K562 (cell line): Measurements from ENCODE around the gene TECPR2. TPM values are rescaled to one million over a fixed set of nuclear protein-coding genes. Genes with fewer than 3 reads are reported as not detected.
A peak's percentile ranks its signal among the peaks of the same experiment; 100 is the strongest.

Experiments used
- CHD2 ChIP-seq: IDR thresholded peaks from 2 replicates; pipeline ENCODE4 v1.6.1; 2011; ENCODE audit warnings: low read depth, low read length
- FOSL1 ChIP-seq: fragments of 200-800 bp; sonication (Bioruptor generic); conservative IDR thresholded peaks from 2 replicates; pipeline ENCODE4 v1.6.1; 2016; ENCODE audit warnings: missing genetic modification characterization, missing compliant biosample characterization
- HDAC3 ChIP-seq: fragments of 450-650 bp; IDR thresholded peaks from 2 replicates; pipeline ENCODE4 v1.6.1; 2018; ENCODE audit warnings: borderline replicate concordance, mild to moderate bottlenecking, moderate library complexity; ENCODE audit not compliant: partially characterized antibody
- IRF9 ChIP-seq: fragments of 450-650 bp; IDR thresholded peaks from 2 replicates; pipeline ENCODE4 v1.6.1; 2016; ENCODE audit warnings: missing biosample characterization, missing genetic modification characterization
- KDM5B ChIP-seq: fragments of 200-600 bp; sonication (generic); IDR thresholded peaks from 2 replicates; pipeline ENCODE4 v1.6.1; 2012; ENCODE audit warnings: low read depth, mild to moderate bottlenecking, moderate library complexity, low read length, control low read depth, inconsistent platforms; ENCODE audit not compliant: insufficient replicate concordance
- MCM2 ChIP-seq: fragments of 450-650 bp; IDR thresholded peaks from 2 replicates; pipeline ENCODE4 v1.6.1; 2017; ENCODE audit warnings: low read depth, mild to moderate bottlenecking
- RBFOX2 ChIP-seq: fragments of 200-400 bp; formaldehyde crosslinking; IDR thresholded peaks from 2 replicates; pipeline ENCODE4 v1.6.1; 2017; ENCODE audit warnings: low read depth, mild to moderate bottlenecking, low read length, moderate library complexity
- TBL1XR1 ChIP-seq, 2 experiments: IDR thresholded peaks; 2 replicates each; pipeline ENCODE4 v1.6.1; 2012; ENCODE audit warnings: improper control_type of control experiment in 2 of 2, low read length in 2 of 2, mild to moderate bottlenecking in 1 of 2
- TOE1 ChIP-seq, 2 experiments: fragments of 450-650 bp in 1 of 2; sonication (generic) in 1 of 2; formaldehyde crosslinking in 1 of 2; IDR thresholded peaks; 2 replicates each; pipeline versions ENCODE4 v1.7.1 to v1.8.0; 2016 to 2022; ENCODE audit warnings: borderline replicate concordance in 2 of 2, mild to moderate bottlenecking in 2 of 2, antibody characterized with exemption in 1 of 2, inconsistent platforms in 1 of 2, low read depth in 1 of 2, missing genetic modification reagents in 1 of 2, moderate library complexity in 1 of 2
- ZNF79 ChIP-seq: fragments of 250-450 bp; sonication (Bioruptor Pico); IDR thresholded peaks from 2 replicates; pipeline ENCODE4 v1.4.0; 2020; ENCODE audit warnings: low read depth, mild to moderate bottlenecking, moderate library complexity
- polyA plus RNA-seq, 8 experiments: library from polyadenylated mRNA; depleted of rRNA in 4 of 8; stranded (reverse) in 5 of 8; unstranded in 3 of 8; fragments of >200 nt; fragmentation: Nextera tagmentation in 2 of 8; fragmentation: Illumina TruSeq in 1 of 8; extraction: Ambion mirVana in 2 of 8; extraction: Trizol in 1 of 8; gene quantifications; 2 replicates each; pipeline versions ENCODE4 v1.2.1 to v1.2.3, GENCODE V29; 2011 to 2014; ENCODE audit warnings: inconsistent platforms in 1 of 8, missing spikeins in 1 of 8
- total RNA-seq, 7 experiments: library from RNA; depleted of rRNA in 6 of 7; stranded (reverse); fragments of >200 nt in 6 of 7; fragmentation: Illumina TruSeq in 2 of 7; extraction: Trizol in 2 of 7; gene quantifications; 2 replicates each; pipeline versions ENCODE4 v1.2.1 to v1.2.3, GENCODE V29; 2011 to 2021; ENCODE audit warnings: low replicate concordance in 1 of 7
- TF ChIP-seq, protein P1 (sequence below): sonication (generic); formaldehyde crosslinking; IDR thresholded peaks from 2 replicates; pipeline ENCODE4 v1.8.0; 2023; ENCODE audit warnings: mild to moderate bottlenecking, missing genetic modification reagents
- TF ChIP-seq, protein P2 (sequence below): fragments of 450-650 bp; IDR thresholded peaks from 2 replicates; pipeline ENCODE4 v1.6.1; 2016; ENCODE audit warnings: low read depth

Gene TECPR2
- total and polyA plus RNA-seq, 9 of the 15 experiments (the other 6 are each of a cell fraction or from before 2014, with no cell fraction given) = 0.04 to 3.0 (median 0.83) TPM

- TF ChIP-seq, protein P1, sequence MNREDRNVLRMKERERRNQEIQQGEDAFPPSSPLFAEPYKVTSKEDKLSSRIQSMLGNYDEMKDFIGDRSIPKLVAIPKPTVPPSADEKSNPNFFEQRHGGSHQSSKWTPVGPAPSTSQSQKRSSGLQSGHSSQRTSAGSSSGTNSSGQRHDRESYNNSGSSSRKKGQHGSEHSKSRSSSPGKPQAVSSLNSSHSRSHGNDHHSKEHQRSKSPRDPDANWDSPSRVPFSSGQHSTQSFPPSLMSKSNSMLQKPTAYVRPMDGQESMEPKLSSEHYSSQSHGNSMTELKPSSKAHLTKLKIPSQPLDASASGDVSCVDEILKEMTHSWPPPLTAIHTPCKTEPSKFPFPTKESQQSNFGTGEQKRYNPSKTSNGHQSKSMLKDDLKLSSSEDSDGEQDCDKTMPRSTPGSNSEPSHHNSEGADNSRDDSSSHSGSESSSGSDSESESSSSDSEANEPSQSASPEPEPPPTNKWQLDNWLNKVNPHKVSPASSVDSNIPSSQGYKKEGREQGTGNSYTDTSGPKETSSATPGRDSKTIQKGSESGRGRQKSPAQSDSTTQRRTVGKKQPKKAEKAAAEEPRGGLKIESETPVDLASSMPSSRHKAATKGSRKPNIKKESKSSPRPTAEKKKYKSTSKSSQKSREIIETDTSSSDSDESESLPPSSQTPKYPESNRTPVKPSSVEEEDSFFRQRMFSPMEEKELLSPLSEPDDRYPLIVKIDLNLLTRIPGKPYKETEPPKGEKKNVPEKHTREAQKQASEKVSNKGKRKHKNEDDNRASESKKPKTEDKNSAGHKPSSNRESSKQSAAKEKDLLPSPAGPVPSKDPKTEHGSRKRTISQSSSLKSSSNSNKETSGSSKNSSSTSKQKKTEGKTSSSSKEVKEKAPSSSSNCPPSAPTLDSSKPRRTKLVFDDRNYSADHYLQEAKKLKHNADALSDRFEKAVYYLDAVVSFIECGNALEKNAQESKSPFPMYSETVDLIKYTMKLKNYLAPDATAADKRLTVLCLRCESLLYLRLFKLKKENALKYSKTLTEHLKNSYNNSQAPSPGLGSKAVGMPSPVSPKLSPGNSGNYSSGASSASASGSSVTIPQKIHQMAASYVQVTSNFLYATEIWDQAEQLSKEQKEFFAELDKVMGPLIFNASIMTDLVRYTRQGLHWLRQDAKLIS (CRISPR knock-in tag) = no peak; the same call in 1 of the 2 replicates
- no peak for TF ChIP-seq ZNF79 (CRISPR knock-in tag)
- TF ChIP-seq HDAC3 = no peak
- TF ChIP-seq IRF9 = no peak
- TF ChIP-seq FOSL1 (tag) = 0 out of 2 replicates have a peak, but pooled peaks have one; percentile 19
- TF ChIP-seq MCM2 = no peak
- TF ChIP-seq TBL1XR1 (IDR thresholded peaks at IDR 0.05; ENCODE audit: low read length in 2 of 2) = peak; percentile 11 to 94; a peak in 3 of 4 replicates
- peak; percentile 60 for TF ChIP-seq RBFOX2
- TF ChIP-seq KDM5B = peak; percentile 24
- TF ChIP-seq, protein P2, sequence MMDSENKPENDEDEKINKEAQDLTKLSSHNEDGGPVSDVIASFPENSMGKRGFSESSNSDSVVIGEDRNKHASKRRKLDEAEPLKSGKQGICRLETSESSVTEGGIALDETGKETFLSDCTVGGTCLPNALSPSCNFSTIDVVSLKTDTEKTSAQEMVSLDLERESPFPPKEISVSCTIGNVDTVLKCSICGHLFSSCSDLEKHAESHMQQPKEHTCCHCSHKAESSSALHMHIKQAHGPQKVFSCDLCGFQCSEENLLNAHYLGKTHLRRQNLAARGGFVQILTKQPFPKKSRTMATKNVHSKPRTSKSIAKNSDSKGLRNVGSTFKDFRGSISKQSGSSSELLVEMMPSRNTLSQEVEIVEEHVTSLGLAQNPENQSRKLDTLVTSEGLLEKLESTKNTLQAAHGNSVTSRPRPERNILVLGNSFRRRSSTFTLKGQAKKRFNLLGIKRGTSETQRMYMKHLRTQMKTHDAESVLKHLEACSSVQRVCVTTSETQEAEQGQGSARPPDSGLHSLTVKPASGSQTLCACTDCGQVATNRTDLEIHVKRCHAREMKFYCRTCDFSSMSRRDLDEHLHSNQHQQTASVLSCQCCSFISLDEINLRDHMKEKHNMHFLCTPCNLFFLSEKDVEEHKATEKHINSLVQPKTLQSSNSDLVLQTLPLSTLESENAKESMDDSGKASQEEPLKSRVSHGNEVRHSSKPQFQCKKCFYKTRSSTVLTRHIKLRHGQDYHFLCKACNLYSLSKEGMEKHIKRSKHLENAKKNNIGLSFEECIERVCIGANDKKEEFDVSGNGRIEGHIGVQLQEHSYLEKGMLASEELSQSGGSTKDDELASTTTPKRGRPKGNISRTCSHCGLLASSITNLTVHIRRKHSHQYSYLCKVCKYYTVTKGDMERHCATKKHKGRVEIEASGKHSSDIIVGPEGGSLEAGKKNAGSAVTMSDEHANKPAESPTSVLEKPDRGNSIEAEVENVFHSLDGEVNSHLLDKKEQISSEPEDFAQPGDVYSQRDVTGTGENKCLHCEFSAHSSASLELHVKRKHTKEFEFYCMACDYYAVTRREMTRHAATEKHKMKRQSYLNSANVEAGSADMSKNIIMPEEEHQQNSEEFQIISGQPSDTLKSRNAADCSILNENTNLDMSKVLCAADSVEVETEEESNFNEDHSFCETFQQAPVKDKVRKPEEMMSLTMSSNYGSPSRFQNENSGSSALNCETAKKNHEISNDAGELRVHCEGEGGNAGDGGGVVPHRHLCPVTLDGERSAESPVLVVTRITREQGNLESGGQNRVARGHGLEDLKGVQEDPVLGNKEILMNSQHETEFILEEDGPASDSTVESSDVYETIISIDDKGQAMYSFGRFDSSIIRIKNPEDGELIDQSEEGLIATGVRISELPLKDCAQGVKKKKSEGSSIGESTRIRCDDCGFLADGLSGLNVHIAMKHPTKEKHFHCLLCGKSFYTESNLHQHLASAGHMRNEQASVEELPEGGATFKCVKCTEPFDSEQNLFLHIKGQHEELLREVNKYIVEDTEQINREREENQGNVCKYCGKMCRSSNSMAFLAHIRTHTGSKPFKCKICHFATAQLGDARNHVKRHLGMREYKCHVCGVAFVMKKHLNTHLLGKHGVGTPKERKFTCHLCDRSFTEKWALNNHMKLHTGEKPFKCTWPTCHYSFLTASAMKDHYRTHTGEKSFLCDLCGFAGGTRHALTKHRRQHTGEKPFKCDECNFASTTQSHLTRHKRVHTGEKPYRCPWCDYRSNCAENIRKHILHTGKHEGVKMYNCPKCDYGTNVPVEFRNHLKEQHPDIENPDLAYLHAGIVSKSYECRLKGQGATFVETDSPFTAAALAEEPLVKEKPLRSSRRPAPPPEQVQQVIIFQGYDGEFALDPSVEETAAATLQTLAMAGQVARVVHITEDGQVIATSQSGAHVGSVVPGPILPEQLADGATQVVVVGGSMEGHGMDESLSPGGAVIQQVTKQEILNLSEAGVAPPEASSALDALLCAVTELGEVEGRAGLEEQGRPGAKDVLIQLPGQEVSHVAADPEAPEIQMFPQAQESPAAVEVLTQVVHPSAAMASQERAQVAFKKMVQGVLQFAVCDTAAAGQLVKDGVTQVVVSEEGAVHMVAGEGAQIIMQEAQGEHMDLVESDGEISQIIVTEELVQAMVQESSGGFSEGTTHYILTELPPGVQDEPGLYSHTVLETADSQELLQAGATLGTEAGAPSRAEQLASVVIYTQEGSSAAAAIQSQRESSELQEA = peak; percentile 78
- TF ChIP-seq CHD2 = 0 out of 2 replicates have a peak, but pooled peaks have one; percentile 21
- no peak for TF ChIP-seq TOE1 (IDR thresholded peaks at IDR 0.05; ENCODE audit: borderline replicate concordance)
- no peak for TF ChIP-seq TOE1 (CRISPR knock-in tag; IDR thresholded peaks at IDR 0.05; ENCODE audit: borderline replicate concordance, low read depth)
Observed at GRCh38 chr14:102316743-102317563, 45.8 kb upstream of the TECPR2 start (continued).
